SHP77 (cell line): Measurements from ENCODE around the gene CD200.

Experiments
- DNase-seq, 2 experiments: peaks; one replicate each; lab custom pipeline; 2025; lab: John Stamatoyannopoulos, UW

CD200 gene

GRCh38 chr3:112333381-112334317 is 693 bp downstream of the CD200 start:
- no peak for DNase-seq

GRCh38 chr3:112334691-112335433 is 1.9 kb downstream of the CD200 start:
- no peak for DNase-seq

GRCh38 chr3:112335434-112335781 is 2.5 kb downstream of the CD200 start:
- no peak for DNase-seq

DNA sequence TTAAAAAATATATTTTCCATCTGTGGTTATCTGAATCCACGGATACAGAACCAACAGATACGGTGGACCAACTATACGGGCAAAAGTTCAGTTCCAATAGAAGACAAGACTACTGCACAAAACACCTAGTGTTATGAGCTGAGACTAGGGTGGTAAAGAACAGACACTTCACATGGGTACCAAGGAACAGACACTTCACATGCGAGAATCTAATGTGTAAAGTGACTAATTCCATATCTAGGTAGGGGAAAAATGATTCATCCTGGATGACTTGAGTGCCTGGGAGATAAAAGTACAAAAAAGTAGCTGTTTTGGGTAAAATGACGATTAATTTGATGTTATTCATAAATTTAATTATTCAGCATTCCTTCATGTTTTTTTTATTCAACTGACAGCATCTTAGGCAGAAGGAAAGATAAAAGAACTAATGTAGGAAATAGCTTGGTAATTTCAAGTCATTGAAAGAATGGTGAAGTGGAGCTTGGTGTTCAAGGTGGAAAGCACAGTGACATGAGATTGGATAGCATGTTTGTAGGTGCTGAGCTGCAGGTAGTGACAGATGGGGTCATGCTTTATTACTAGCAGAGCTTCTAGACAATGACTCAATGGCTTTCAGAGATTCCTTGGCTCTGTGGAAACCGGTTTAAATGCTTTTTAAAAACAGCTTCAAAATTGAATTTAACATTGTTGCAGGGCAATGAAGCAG is 5.2 kb downstream of the CD200 start:
- DNase-seq: no peak

DNA sequence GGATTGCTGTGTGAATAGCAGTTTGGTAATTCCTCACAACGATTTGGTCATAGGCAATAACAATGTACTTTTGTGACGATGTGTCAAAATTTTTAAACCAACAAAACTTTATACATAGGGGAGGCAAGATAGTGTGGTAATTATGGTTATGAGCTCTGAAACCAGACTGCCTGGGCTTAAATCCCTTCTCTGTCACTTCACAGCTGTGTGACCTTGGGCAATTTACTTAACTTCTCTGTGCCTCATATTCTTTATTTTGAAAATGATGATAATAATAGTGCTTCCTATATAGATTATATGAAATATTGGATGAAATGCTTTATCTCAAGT is 5.7 kb downstream of the CD200 start:
- DNase-seq: no peak

GRCh38 chr3:112339134-112339533 is 6.2 kb downstream of the CD200 start:
- DNase-seq: no peak

DNA sequence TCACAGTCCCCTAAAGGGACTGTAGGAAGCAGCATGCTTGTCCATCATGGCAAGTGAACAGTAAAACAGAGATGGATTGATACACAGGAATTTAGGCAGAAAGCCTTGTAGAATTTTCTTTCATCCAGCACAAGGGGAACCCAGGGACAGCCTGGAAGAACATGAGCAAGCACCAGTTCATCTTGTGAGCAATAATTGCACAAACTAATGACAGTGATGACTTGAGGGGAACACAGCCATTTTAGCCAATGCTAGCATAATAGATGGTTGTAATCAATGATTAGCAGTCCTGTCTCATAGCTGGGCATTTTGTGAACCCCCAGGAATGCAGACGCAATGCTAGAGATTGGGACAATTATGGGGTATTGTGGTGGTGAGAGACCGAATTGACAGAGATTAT is 6.7 kb downstream of the CD200 start:
- no peak for DNase-seq

DNA sequence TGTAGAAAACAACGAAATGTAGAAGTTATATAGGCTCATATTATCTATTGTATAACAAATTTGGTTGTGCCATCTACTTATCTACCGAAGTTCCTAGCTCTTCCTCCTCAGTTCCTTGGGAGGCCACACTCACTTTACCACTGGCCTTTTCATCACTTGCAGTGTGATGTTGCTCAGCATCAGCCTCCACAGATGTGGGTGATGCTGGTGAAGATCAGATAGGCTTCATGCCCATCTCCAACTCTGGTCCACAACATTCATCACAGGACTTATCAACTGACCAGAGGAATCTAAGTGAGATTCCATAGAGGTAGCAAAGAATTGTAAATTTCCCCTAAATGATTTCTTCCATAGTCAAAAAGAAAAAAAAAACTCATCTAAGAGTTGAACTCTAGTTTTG is 8.4 kb downstream of the CD200 start:
- no peak for DNase-seq

DNA sequence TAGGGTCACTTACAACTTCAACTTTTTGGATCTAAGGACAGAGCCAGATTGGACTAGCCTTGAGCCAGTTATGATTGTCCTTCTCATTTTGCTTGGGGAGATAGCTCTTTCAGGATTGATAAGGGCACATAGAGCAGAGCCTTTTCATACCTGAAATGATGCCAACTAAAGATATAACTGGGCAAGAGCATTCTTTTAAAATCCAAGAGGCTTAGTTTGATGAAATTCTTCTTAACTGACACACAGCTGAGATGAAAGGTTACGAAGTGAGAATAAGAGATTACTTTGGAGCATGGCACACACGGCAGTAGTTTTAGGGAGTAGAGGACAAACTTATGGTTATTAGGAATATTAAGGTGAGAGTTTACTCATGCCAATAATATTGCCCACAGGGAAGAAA is 12.7 kb downstream of the CD200 start:
- DNase-seq: no peak

DNA sequence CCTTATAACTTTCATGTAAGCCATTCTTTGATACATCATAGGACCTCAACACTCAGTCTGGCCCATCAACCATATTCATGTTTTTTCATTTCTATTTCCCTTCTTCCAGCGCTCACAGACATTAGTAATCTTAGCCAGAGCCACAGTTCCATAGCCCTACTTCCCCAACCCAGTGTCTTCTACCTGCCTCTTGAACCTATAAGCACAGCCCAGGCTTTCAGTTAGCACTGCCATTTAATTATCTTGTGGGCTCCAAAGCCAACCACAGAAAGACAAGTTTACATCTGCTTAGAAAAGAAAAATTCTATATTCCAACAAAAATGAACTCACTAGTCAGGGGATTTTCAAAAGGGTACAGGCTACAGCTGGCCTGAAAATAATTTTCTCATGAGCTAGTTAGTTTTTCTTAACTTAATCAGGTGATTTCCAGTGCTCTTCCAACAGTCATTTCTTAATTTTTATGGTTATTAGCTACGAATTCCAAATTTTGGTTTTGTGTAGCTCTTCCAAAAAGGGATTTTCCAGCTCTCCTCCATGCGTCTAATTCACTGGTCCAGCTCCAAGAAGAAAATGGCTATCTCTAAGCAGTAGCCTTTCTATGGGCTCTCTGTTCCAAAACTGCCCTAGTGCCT is 13.7 kb downstream of the CD200 start:
- DNase-seq: no peak

- DNase-seq: no peak
These were observed 16.0 kb downstream of the CD200 start for GRCh38 chr3:112348943-112349342.

DNA sequence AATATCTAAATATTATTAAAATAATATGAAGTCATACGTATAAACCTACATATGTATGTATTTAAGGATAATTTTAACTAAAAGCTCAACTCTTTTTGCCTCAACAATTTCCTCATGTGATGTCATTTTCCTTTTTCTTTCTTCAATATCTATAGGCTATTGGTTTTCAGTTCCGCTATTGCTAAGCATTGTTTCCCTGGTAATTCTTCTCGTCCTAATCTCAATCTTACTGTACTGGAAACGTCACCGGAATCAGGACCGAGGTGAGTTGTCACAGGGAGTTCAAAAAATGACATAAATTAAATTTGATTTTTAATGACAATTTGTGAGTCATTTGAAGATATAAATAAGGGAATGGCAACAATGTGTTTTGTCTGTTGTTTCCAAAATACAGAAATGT is 16.6 kb downstream of the CD200 start:
- DNase-seq: no peak

DNA sequence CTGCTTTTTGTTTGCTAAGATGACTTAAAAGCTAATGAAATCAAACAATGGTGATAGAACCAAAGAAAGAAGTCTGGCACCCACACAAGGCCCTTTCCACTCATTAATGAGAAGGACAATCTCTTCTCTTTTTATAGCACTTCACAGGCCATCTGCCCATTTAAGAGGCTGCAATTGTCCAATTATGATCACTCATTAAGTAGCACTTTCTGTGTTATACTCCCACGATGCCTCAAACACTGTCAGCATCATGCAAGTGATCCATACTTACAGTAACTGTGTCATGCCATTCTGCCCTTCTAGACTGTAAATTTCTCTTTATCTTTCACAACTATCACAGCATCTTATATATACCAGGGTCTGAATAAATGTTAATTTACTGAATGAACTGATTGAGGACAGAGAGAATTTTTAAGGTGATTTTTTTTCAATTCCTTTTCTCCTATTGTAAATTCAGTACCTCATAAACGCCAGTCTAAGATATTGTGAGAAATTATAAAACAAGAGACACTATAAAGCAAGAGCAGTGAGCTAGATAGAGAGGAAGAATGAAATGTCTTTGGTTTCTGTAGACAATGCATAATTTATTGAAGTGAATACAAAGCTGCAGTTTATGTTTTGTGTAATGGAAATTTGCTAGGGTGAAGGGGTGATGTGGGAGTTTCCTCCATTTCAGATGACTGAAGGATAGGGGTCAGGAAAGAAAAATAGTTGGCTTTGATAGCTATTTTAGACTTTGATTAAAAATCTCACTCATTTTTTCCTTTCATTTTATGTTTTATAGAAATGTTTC is 17.3 kb downstream of the CD200 start:
- no peak for DNase-seq

DNA sequence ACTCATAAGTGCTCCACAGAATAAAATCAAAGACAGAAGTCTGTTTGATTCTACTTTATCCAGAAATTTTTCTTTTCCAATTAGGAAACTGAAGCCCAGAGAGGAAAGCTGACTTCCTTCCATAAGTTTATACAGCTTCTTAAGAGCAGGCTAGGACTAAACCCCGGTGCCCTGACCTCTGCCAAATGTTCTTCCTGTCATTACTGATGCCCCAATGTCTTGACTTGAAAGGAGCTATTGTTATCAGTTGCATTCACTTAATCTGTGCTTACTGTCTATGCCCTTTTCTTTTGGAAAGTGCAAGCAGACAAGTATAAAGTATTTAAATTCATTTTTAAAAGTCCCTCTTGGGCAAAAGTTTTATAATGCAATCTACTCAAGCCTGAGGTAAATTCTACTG is 18.1 kb downstream of the CD200 start:
- DNase-seq: no peak

- DNase-seq: no peak
These were observed 18.9 kb downstream of the CD200 start for GRCh38 chr3:112351823-112352222.

GRCh38 chr3:112352720-112353119 is 19.8 kb downstream of the CD200 start:
- no peak for DNase-seq

GRCh38 chr3:112353365-112353764 is 20.4 kb downstream of the CD200 start:
- DNase-seq: no peak

DNA sequence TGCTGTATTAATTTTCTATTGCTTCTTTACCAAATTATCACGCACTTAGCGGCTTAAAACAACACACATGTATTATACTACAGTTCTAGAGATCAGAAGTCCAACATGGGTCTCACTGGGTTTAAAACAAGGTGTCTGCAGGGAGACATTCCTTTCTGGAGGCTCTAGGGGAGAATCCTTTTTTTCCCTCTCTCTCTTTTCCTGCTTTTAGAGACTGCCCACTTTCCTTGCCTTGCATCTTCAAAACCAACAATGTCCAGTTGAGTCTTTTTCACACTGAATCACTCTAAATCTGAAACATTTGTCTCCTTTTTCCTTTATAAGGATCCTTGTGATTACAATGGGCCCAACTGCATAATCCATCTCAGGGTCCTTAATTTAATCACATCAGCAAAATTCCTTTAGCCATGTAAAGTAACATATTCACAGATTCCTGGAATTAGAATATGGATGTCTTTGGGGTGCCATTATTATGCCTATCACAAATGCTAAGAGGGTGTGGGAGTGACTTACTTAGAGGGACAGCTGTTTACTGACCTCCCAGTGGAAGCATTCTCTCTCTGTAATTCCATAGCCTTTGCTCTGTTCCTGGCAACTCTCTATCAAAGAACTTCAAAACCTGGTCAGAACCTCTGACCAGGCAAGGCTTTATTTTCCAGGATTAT is 21.8 kb downstream of the CD200 start:
- no peak for DNase-seq

GRCh38 chr3:112355307-112355687 is 22.3 kb downstream of the CD200 start:
- DNase-seq: no peak

- DNase-seq: no peak
These were observed 25.2 kb downstream of the CD200 start for GRCh38 chr3:112357930-112358780.
